NT2/D1 (cell line): ENCODE results near the gene TBCD.

Source experiments
- SUZ12 ChIP-seq: IDR thresholded peaks from 2 replicates; pipeline ENCODE4 v1.6.1; 2011; ENCODE audit not compliant: insufficient read length, insufficient read depth; ENCODE audit errors: extremely low read depth
- ZNF274 ChIP-seq: IDR thresholded peaks from 2 replicates; pipeline ENCODE4 v1.6.1; 2011; ENCODE audit warnings: mild to moderate bottlenecking, low read depth, low read length

DNA sequence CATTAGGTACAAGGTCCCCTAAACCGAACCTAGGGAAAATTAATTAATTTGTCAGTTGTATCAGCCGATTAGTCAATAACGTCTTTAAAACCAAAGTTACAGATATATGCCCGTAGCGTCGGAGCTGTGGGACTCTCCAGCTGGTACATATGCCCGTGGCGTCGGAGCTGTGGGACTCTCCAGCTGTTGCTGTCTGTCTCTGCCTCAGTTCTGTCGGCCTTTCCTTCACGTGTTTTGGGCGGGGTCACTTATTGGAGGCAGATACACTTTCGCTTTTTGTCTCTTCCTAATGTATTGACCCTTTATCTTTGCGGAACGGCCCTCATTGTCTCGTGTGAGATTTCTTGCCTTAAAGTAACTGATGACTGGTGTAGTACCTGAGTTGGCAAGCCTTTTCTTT is 150.0 kb downstream of the TBCD start:
- TF ChIP-seq ZNF274 = no peak
- no peak for TF ChIP-seq SUZ12
